SK-N-SH treated with all-trans-retinoic acid at 6 μM for 48 hours (cell line): Measurements from ENCODE around the gene HES1.
A peak's percentile ranks its signal among the peaks of the same experiment; 100 is the strongest.

Experiments used
- ATAC-seq: fragments of 200-7000 bp; cut with Tn5 transposase; 3 replicates; pipeline ENCODE4 v1.9.1; 2020; ENCODE audit warnings: mild to moderate bottlenecking, moderate library complexity
- ARNTL ChIP-seq: fragments of 450-650 bp; formaldehyde crosslinking; IDR thresholded peaks from 2 replicates; pipeline ENCODE4 v1.5.0; 2020; ENCODE audit warnings: low read depth, mild to moderate bottlenecking, moderate library complexity, borderline replicate concordance
- BACH2 ChIP-seq: fragments of 250-450 bp; sonication (Bioruptor Pico); IDR thresholded peaks from 2 replicates; pipeline ENCODE4 v1.9.0; 2021; ENCODE audit warnings: mild to moderate bottlenecking, borderline replicate concordance
- CREB5 ChIP-seq: fragments of 250-450 bp; sonication (Bioruptor Pico); IDR thresholded peaks from 2 replicates; pipeline ENCODE4 v1.5.1; 2020; ENCODE audit warnings: low read depth, mild to moderate bottlenecking, moderate library complexity
- CSDC2 ChIP-seq: fragments of 250-450 bp; sonication (Bioruptor Pico); IDR thresholded peaks from 2 replicates; pipeline ENCODE4 v1.5.0; 2020; ENCODE audit warnings: mild to moderate bottlenecking, moderate library complexity
- CSRNP3 ChIP-seq: fragments of 250-450 bp; sonication (Bioruptor Pico); IDR thresholded peaks from 2 replicates; pipeline ENCODE4 v1.5.1; 2021; ENCODE audit warnings: mild to moderate bottlenecking, moderate library complexity
- ESRRG ChIP-seq: fragments of 250-450 bp; sonication (Bioruptor Pico); IDR thresholded peaks from 2 replicates; pipeline ENCODE4 v1.6.1; 2021; ENCODE audit warnings: mild to moderate bottlenecking
- GLIS3 ChIP-seq: fragments of 250-450 bp; sonication (Bioruptor Pico); IDR thresholded peaks from 2 replicates; pipeline ENCODE4 v1.5.0; 2020; ENCODE audit warnings: mild to moderate bottlenecking, moderate library complexity
- ISL1 ChIP-seq: fragments of 250-450 bp; sonication (Bioruptor Pico); IDR thresholded peaks from 2 replicates; pipeline ENCODE4 v2.1.2; 2022; ENCODE audit warnings: mild to moderate bottlenecking, moderate library complexity
- OSR1 ChIP-seq: fragments of 250-450 bp; sonication (Bioruptor Pico); IDR thresholded peaks from 2 replicates; pipeline ENCODE4 v1.8.0; 2022; ENCODE audit warnings: moderate library complexity, mild to moderate bottlenecking, inconsistent platforms
- POU6F1 ChIP-seq: fragments of 250-450 bp; sonication (Bioruptor Pico); IDR thresholded peaks from 2 replicates; pipeline ENCODE4 v1.8.0; 2021; ENCODE audit warnings: low read depth, mild to moderate bottlenecking, moderate library complexity, borderline replicate concordance
- PPARA ChIP-seq: fragments of 250-450 bp; sonication (Bioruptor Pico); IDR thresholded peaks from 2 replicates; pipeline ENCODE4 v1.5.0; 2020; ENCODE audit warnings: mild to moderate bottlenecking, borderline replicate concordance
- RARB ChIP-seq: fragments of 250-450 bp; sonication (Bioruptor Pico); IDR thresholded peaks from 2 replicates; pipeline ENCODE4 v1.8.0; 2021; ENCODE audit warnings: mild to moderate bottlenecking, moderate library complexity
- SNAI2 ChIP-seq: fragments of 250-450 bp; sonication (Bioruptor Pico); IDR thresholded peaks from 2 replicates; pipeline ENCODE4 v1.5.0; 2020; ENCODE audit warnings: mild to moderate bottlenecking, moderate library complexity
- TCF4 ChIP-seq: fragments of 250-450 bp; sonication (Bioruptor Pico); IDR thresholded peaks from 2 replicates; pipeline ENCODE4 v1.8.0; 2021; ENCODE audit warnings: mild to moderate bottlenecking, moderate library complexity, borderline replicate concordance
- TOX ChIP-seq: fragments of 250-450 bp; sonication (Bioruptor Pico); IDR thresholded peaks from 2 replicates; pipeline ENCODE4 v1.8.0; 2021; ENCODE audit warnings: mild to moderate bottlenecking, moderate library complexity, borderline replicate concordance
- ZC3H10 ChIP-seq: fragments of 250-450 bp; sonication (Bioruptor Pico); IDR thresholded peaks from 2 replicates; pipeline ENCODE4 v1.5.1; 2021; ENCODE audit warnings: mild to moderate bottlenecking, moderate library complexity
- ZFP3 ChIP-seq: fragments of 250-450 bp; sonication (Bioruptor Pico); IDR thresholded peaks from 2 replicates; pipeline ENCODE4 v1.5.0; 2020; ENCODE audit warnings: mild to moderate bottlenecking, moderate library complexity
- ZFP30 ChIP-seq: fragments of 450-650 bp; formaldehyde crosslinking; IDR thresholded peaks from 2 replicates; pipeline ENCODE4 v1.5.0; 2022; ENCODE audit warnings: mild to moderate bottlenecking, moderate library complexity
- ZNF565 ChIP-seq: fragments of 450-650 bp; formaldehyde crosslinking; conservative IDR thresholded peaks from 2 replicates; pipeline ENCODE4 v1.5.0; 2020; ENCODE audit warnings: low read depth, mild to moderate bottlenecking, moderate library complexity
- ZNF70 ChIP-seq: fragments of 450-650 bp; formaldehyde crosslinking; IDR thresholded peaks from 2 replicates; pipeline ENCODE4 v1.5.0; 2020; ENCODE audit warnings: mild to moderate bottlenecking, moderate library complexity

HES1 gene

GRCh38 chr3:194102436-194102835 lies 33.5 kb upstream of the HES1 start:
- no peak for ATAC-seq

GRCh38 chr3:194103505-194103904 lies 32.4 kb upstream of the HES1 start:
- ATAC-seq: no peak
- TF ChIP-seq OSR1 (CRISPR knock-in tag) (no peak), BACH2 (no peak), ZFP30 (no peak), ZFP3 (CRISPR knock-in tag) (no peak), CREB5 (CRISPR knock-in tag) (no peak), TCF4 (no peak), ZC3H10 (no peak), ZNF70 (no peak), CSDC2 (no peak), CSRNP3 (no peak), TOX (CRISPR knock-in tag) (no peak), ARNTL (CRISPR knock-in tag) (no peak), SNAI2 (no peak), RARB (CRISPR knock-in tag) (no peak), PPARA (CRISPR knock-in tag) (no peak), ESRRG (no peak), ISL1 (CRISPR knock-in tag) (no peak), ZNF565 (CRISPR knock-in tag) (no peak), POU6F1 (CRISPR knock-in tag) (no peak)
- TF ChIP-seq, all 23 proteins: peak for 0

More at GRCh38 chr3:194102436-194102835, 33.5 kb upstream of the HES1 start:
- no peak for TF ChIP-seq ESRRG
- no peak for TF ChIP-seq CSDC2
- TF ChIP-seq ISL1 (CRISPR knock-in tag): no peak
- no peak for TF ChIP-seq CSRNP3
- TF ChIP-seq POU6F1 (CRISPR knock-in tag): no peak
- TF ChIP-seq TCF4: no peak
- no peak for TF ChIP-seq BACH2

GRCh38 chr3:194103983-194104751 lies 31.8 kb upstream of the HES1 start:
- peak; percentile 63 for ATAC-seq
- no peak for TF ChIP-seq GLIS3
- no peak for TF ChIP-seq CSDC2
- no peak for TF ChIP-seq CSRNP3
- peak; percentile 93 for TF ChIP-seq TCF4
- TF ChIP-seq SNAI2: peak; percentile 56; the same call in 1 of the 2 replicates
- no peak for TF ChIP-seq ARNTL (CRISPR knock-in tag)
